ENCODE data around the gene TNS1. TPM values are rescaled to one million over a fixed set of nuclear protein-coding genes. Genes with fewer than 3 reads are reported as not detected.

TNS1 gene
- total RNA-seq, 1 donor from 2014 or later: 1,334 TPM

- Histone ChIP-seq H3K4me1 (peaks cover 35 to 80% of the 10 kb centered on the region in 2 donors), H3K27ac (peak overlapping the region; percentile 92 to 94), H3K9me3 (no peaks in the 10 kb centered on the region), H3K27me3 (no peaks in the 10 kb centered on the region), H3K36me3 (no peaks in the 10 kb centered on the region), H3K4me3 (peak overlapping the region in 1 of 2 donors; percentile 26)
- peak in 1 of 2 donors; percentile 82 for DNase-seq (ENCODE audit: low spot score in 2 of 2)
- TF ChIP-seq CTCF (IDR thresholded peaks at IDR 0.05): peak; percentile 12 to 32 (median 22)
- intact Hi-C loops (cut with DNase I): no loop called here
Observed at GRCh38 chr2:217953531-217953932, 49.3 kb downstream of the TNS1 start.

GRCh38 chr2:217953011-217953481, 49.7 kb downstream of the TNS1 start:
- peak in 1 of 2 donors; percentile 86 for DNase-seq (ENCODE audit: low spot score in 2 of 2)
- intact Hi-C loops (cut with DNase I): no loop called here
- H3K27me3 ChIP-seq: no peaks in the 10 kb centered on the region
- peak overlapping the region; percentile 92 to 94 for H3K27ac ChIP-seq
- no peaks in the 10 kb centered on the region for H3K36me3 ChIP-seq
- peak overlapping the region in 1 of 2 donors; percentile 26 for H3K4me3 ChIP-seq
- no peaks in the 10 kb centered on the region for H3K9me3 ChIP-seq
- TF ChIP-seq CTCF (IDR thresholded peaks at IDR 0.05): no peak
- H3K4me1 ChIP-seq: peaks cover 34 to 83% of the 10 kb centered on the region in 2 donors

GRCh38 chr2:217952409-217952808, 50.4 kb downstream of the TNS1 start:
- Histone ChIP-seq H3K9me3 (no peaks in the 10 kb centered on the region), H3K36me3 (no peaks in the 10 kb centered on the region), H3K27ac (peak overlapping the region; percentile 92 to 94), H3K4me3 (no peak overlapping the region), H3K4me1 (peaks cover 34 to 87% of the 10 kb centered on the region in 2 donors), H3K27me3 (no peaks in the 10 kb centered on the region)
- peak in 1 of 2 donors; percentile 57 for DNase-seq (ENCODE audit: low spot score in 2 of 2)
- TF ChIP-seq CTCF (IDR thresholded peaks at IDR 0.05): no peak
- intact Hi-C loops (cut with DNase I): no loop called here

- peak overlapping the region; percentile 92 to 94 for H3K27ac ChIP-seq
- peak in 1 of 2 donors; percentile 63 for DNase-seq (ENCODE audit: low spot score in 2 of 2)
- no peaks in the 10 kb centered on the region for H3K36me3 ChIP-seq
- H3K4me3 ChIP-seq: no peak overlapping the region
- no peak for TF ChIP-seq CTCF (IDR thresholded peaks at IDR 0.05)
- peaks cover 29 to 85% of the 10 kb centered on the region in 2 donors for H3K4me1 ChIP-seq
- intact Hi-C loops (cut with DNase I): no loop called here
- no peaks in the 10 kb centered on the region for H3K9me3 ChIP-seq
- H3K27me3 ChIP-seq: no peaks in the 10 kb centered on the region
Observed at GRCh38 chr2:217951521-217952247, 51.1 kb downstream of the TNS1 start.

GRCh38 chr2:217951091-217951490, 51.7 kb downstream of the TNS1 start:
- DNase-seq (ENCODE audit: low spot score in 2 of 2): peak in 1 of 2 donors; percentile 54
- no peaks in the 10 kb centered on the region for H3K27me3 ChIP-seq
- H3K4me3 ChIP-seq: peak overlapping the region in 1 of 2 donors; percentile 12
- intact Hi-C loops (cut with DNase I): no loop called here
- no peaks in the 10 kb centered on the region for H3K9me3 ChIP-seq
- H3K4me1 ChIP-seq: peaks cover 27 to 84% of the 10 kb centered on the region in 2 donors
- no peak for TF ChIP-seq CTCF (IDR thresholded peaks at IDR 0.05)
- peak overlapping the region; percentile 92 to 94 for H3K27ac ChIP-seq
- no peaks in the 10 kb centered on the region for H3K36me3 ChIP-seq

All from ascending aorta (tissue), 2 donors.